Brain microvascular endothelial cell (primary cell): ENCODE results near the gene COL16A1.
A peak's percentile ranks its signal among the peaks of the same experiment; 100 is the strongest.

Experiments
- DNase-seq: peaks from one replicate; pipeline ENCODE4 v3.0.0-alpha.2; 2020
- H3K27ac ChIP-seq: fragments of 250-450 bp; sonication (Bioruptor Pico); 2 replicates; pipeline ENCODE4 v1.5.1; 2020; ENCODE audit warnings: mild to moderate bottlenecking, moderate library complexity
- H3K27me3 ChIP-seq: fragments of 250-450 bp; sonication (Bioruptor Pico); replicated peaks from 2 replicates; pipeline ENCODE4 v1.5.1; 2020; ENCODE audit warnings: mild to moderate bottlenecking
- H3K36me3 ChIP-seq: fragments of 250-450 bp; sonication (Bioruptor Pico); replicated peaks from 2 replicates; pipeline ENCODE4 v1.5.1; 2020; ENCODE audit warnings: mild to moderate bottlenecking
- H3K4me3 ChIP-seq: 2 replicates; pipeline ENCODE4 v1.5.1; 2011; ENCODE audit warnings: low read depth, mild to moderate bottlenecking, control low read depth, low read length, moderate library complexity
- CTCF ChIP-seq: IDR thresholded peaks from 2 replicates; pipeline ENCODE4 v1.5.1; 2011; ENCODE audit warnings: low read depth, mild to moderate bottlenecking, moderate library complexity, low read length, control low read depth, inconsistent platforms; ENCODE audit errors: missing control alignments
- in situ Hi-C: cut with HindIII; loops from 2 replicates; pipeline ENCODE4 v1.10.0; 2017; ENCODE audit warnings: low sequenced_read_pairs, low pct_ligation_motif_present

The COL16A1 gene

GRCh38 chr1:31659889-31660288 lies 43.9 kb downstream of the COL16A1 start:
- Histone ChIP-seq H3K4me3 (no peak overlapping the region), H3K36me3 (no peaks in the 10 kb centered on the region), H3K27me3 (no peaks in the 10 kb centered on the region), H3K27ac (no peak overlapping the region)
- TF ChIP-seq CTCF = no peak
- in situ Hi-C loops = no loop called here
- DNase-seq = no peak

GRCh38 chr1:31658721-31659120 lies 45.1 kb downstream of the COL16A1 start:
- Histone ChIP-seq H3K27me3 (no peaks in the 10 kb centered on the region), H3K4me3 (no peak overlapping the region), H3K27ac (no peak overlapping the region), H3K36me3 (no peaks in the 10 kb centered on the region)
- peak; percentile 24 for DNase-seq
- in situ Hi-C loops = no loop called here
- TF ChIP-seq CTCF = no peak

- Histone ChIP-seq H3K27ac (no peak overlapping the region), H3K4me3 (no peak overlapping the region), H3K36me3 (no peaks in the 10 kb centered on the region), H3K27me3 (no peaks in the 10 kb centered on the region)
- no peak for TF ChIP-seq CTCF
- DNase-seq = no peak
- in situ Hi-C loops = no loop called here
Observed at GRCh38 chr1:31657972-31658510, 45.8 kb downstream of the COL16A1 start.

GRCh38 chr1:31657020-31657804 lies 46.6 kb downstream of the COL16A1 start:
- DNase-seq = no peak
- in situ Hi-C loops = no loop called here
- H3K27me3 ChIP-seq = no peaks in the 10 kb centered on the region
- H3K36me3 ChIP-seq = no peaks in the 10 kb centered on the region
- no peak overlapping the region for H3K4me3 ChIP-seq
- no peak for TF ChIP-seq CTCF
- no peak overlapping the region for H3K27ac ChIP-seq

GRCh38 chr1:31655756-31656155 lies 48.1 kb downstream of the COL16A1 start:
- Histone ChIP-seq H3K27me3 (no peaks in the 10 kb centered on the region), H3K4me3 (no peak overlapping the region), H3K36me3 (no peaks in the 10 kb centered on the region), H3K27ac (no peak overlapping the region)
- in situ Hi-C loops = no loop called here
- no peak for DNase-seq
- no peak for TF ChIP-seq CTCF

- Histone ChIP-seq H3K27me3 (no peaks in the 10 kb centered on the region), H3K4me3 (no peak overlapping the region), H3K36me3 (no peaks in the 10 kb centered on the region), H3K27ac (no peak overlapping the region)
- no peak for TF ChIP-seq CTCF
- DNase-seq = no peak
- in situ Hi-C loops = no loop called here
Observed at GRCh38 chr1:31655104-31655503, 48.7 kb downstream of the COL16A1 start.
